Gastrocnemius medialis (tissue), 4 donors: ENCODE results near the gene ARHGAP24. TPM values are rescaled to one million over a fixed set of nuclear protein-coding genes. Genes with fewer than 3 reads are reported as not detected.

Experiments
- ATAC-seq, 2 donors: fragments of 150-250 bp; one replicate each; pipeline ENCODE4 v1.9.1; 2016
- DNase-seq, 2 donors: peaks; one replicate each; pipeline ENCODE4 v3.0.0-alpha.2; 2019
- H3K27ac ChIP-seq, 4 donors: fragments of 200-600 bp; sonication (generic); 1 replicate in 1 of 4; 2 replicates in 3 of 4; pipeline ENCODE4 v1.5.1; 2016 to 2018; ENCODE audit warnings: mild to moderate bottlenecking in 2 of 4, moderate library complexity in 1 of 4
- H3K27me3 ChIP-seq, 3 donors: fragments of 200-600 bp; sonication (generic) in 2 of 3; 1 replicate in 1 of 3; 2 replicates in 2 of 3; pipeline versions ENCODE4 v1.5.1 to v1.6.0; 2016 to 2019; ENCODE audit warnings: mild to moderate bottlenecking in 1 of 3, moderate library complexity in 1 of 3
- H3K36me3 ChIP-seq, 2 donors: fragments of 200-600 bp; sonication (generic) in 1 of 2; one replicate each; pipeline ENCODE4 v1.5.1; 2017 to 2018
- H3K4me1 ChIP-seq, 2 donors: fragments of 200-600 bp; sonication (generic) in 1 of 2; one replicate each; pipeline ENCODE4 v1.5.1; 2016 to 2017; ENCODE audit warnings: mild to moderate bottlenecking in 2 of 2
- H3K4me3 ChIP-seq, 4 donors: fragments of 200-600 bp; sonication (generic) in 3 of 4; 1 replicate in 1 of 4; 2 replicates in 3 of 4; pipeline ENCODE4 v1.5.1; 2016 to 2019; ENCODE audit warnings: mild to moderate bottlenecking in 2 of 4
- H3K9me3 ChIP-seq, 3 donors: fragments of 200-600 bp; sonication (generic) in 2 of 3; 1 replicate in 1 of 3; 2 replicates in 2 of 3; pipeline ENCODE4 v1.5.1; 2016 to 2019
- POLR2A ChIP-seq, 2 donors: fragments of 450-650 bp; IDR thresholded peaks; one replicate each; pipeline ENCODE4 v1.6.1; 2017; ENCODE audit warnings: antibody characterized with exemption in 2 of 2, mild to moderate bottlenecking in 2 of 2, moderate library complexity in 2 of 2
- in situ Hi-C, 4 donors: fragments of 200-750 bp; cut with MboI; loops; one replicate each; pipeline versions ENCODE4 v1.15.0 to v1.8.0; 2017; ENCODE audit warnings: low sequenced_read_pairs in 4 of 4
- intact Hi-C: fragments of 100-400 bp; cut with DNase I; formaldehyde crosslinking; loops from one replicate; pipeline ENCODE4 v1.15.1; 2023; ENCODE audit warnings: low total_unique reads
- total RNA-seq, 4 donors: library from RNA; depleted of rRNA; stranded (reverse); fragments of >200 nt; gene quantifications; one replicate each; pipeline versions ENCODE4 v1.1.0 to v1.2.3, GENCODE V29; 2016
- TF ChIP-seq, protein P1 (sequence below), 5 experiments: fragments of 450-650 bp in 3 of 5; fragments of 200-600 bp in 2 of 5; sonication (generic) in 2 of 5; IDR thresholded peaks in 4 of 5; conservative IDR thresholded peaks in 1 of 5; 1 replicate in 4 of 5; 2 replicates in 1 of 5; pipeline ENCODE4 v1.5.1; 2016 to 2019; ENCODE audit warnings: antibody characterized with exemption in 5 of 5, mild to moderate bottlenecking in 3 of 5, moderate library complexity in 3 of 5

ARHGAP24 gene
- total RNA-seq, 4 donors from 2014 or later = 2.8 to 7.8 (median 5.3) TPM

DNA sequence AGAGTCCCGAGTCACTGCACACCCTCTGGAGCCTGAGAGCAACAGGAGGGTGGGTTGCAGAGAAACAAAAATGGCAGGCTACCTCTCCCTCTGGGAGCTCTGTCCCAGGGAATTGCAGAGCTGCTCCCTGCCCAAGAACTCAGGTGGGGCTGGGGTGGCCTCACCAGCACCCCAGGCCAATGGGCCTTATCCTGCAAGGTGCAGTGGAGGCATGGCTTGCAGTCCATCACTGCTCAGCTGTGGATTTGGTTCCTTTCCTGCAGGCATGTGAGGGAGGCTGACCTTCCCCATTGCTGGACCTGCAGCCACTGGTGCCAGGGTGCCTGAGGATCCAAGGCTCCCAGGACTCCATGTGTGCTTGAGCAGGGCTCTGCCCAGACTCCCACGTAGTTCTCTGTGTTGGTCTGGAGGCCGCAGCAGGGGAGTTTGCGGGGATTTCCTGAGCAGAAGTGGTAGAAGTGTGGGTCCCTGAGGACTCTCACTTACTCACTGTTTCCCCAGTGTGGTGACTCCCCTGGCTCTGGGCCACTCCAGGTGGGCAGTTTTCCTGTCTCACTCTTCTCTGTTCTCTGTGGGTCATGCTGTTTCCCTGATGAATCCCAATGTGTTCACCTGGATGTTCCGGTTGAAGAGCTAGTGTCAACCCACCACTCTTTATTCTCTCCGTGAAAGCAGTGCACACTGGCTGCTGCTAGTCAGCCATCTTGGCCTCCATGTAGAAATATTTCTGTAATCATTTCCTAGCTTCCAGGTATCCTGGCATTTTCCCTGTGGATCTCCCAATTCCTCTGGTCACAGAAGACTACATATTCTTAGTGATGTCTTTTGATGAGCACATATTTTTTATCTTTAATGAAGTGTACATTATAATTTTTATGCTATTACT lies 82.3 kb downstream of the ARHGAP24 start:
- Histone ChIP-seq H3K4me3 (no peak overlapping the region), H3K27ac (no peak overlapping the region), H3K4me1 (no peaks in the 10 kb centered on the region), H3K36me3 (no peaks in the 10 kb centered on the region), H3K27me3 (no peaks in the 10 kb centered on the region), H3K9me3 (no peaks in the 10 kb centered on the region)
- no peak for DNase-seq
- ATAC-seq = no peak
- TF ChIP-seq, protein P1, sequence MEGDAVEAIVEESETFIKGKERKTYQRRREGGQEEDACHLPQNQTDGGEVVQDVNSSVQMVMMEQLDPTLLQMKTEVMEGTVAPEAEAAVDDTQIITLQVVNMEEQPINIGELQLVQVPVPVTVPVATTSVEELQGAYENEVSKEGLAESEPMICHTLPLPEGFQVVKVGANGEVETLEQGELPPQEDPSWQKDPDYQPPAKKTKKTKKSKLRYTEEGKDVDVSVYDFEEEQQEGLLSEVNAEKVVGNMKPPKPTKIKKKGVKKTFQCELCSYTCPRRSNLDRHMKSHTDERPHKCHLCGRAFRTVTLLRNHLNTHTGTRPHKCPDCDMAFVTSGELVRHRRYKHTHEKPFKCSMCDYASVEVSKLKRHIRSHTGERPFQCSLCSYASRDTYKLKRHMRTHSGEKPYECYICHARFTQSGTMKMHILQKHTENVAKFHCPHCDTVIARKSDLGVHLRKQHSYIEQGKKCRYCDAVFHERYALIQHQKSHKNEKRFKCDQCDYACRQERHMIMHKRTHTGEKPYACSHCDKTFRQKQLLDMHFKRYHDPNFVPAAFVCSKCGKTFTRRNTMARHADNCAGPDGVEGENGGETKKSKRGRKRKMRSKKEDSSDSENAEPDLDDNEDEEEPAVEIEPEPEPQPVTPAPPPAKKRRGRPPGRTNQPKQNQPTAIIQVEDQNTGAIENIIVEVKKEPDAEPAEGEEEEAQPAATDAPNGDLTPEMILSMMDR (IDR thresholded peaks at IDR 0.05 in 4 of 5, conservative IDR thresholded peaks at IDR 0.05 in 1 of 5) = no peak
- no peak for TF ChIP-seq POLR2A (IDR thresholded peaks at IDR 0.05)
- in situ Hi-C loops = no loop called here
- intact Hi-C loops = no loop called here

GRCh38 chr4:85565761-85566480 lies 91.0 kb downstream of the ARHGAP24 start:
- Histone ChIP-seq H3K4me1 (no peaks in the 10 kb centered on the region), H3K9me3 (no peaks in the 10 kb centered on the region), H3K27ac (no peak overlapping the region), H3K27me3 (no peaks in the 10 kb centered on the region), H3K4me3 (no peak overlapping the region), H3K36me3 (no peaks in the 10 kb centered on the region)
- in situ Hi-C loops = no loop called here
- intact Hi-C loops = no loop called here
- DNase-seq (no peak), ATAC-seq (no peak)
- no peak for TF ChIP-seq POLR2A (IDR thresholded peaks at IDR 0.05)
- TF ChIP-seq, protein P1 (IDR thresholded peaks at IDR 0.05 in 4 of 5, conservative IDR thresholded peaks at IDR 0.05 in 1 of 5) = no peak

- no peak for TF ChIP-seq POLR2A (IDR thresholded peaks at IDR 0.05)
- TF ChIP-seq, protein P1 (IDR thresholded peaks at IDR 0.05 in 4 of 5, conservative IDR thresholded peaks at IDR 0.05 in 1 of 5) = no peak
- no peaks in the 10 kb centered on the region for H3K36me3 ChIP-seq
- H3K4me3 ChIP-seq = no peak overlapping the region
- intact Hi-C loops = no loop called here
- H3K4me1 ChIP-seq = no peaks in the 10 kb centered on the region
- no peak for ATAC-seq
- no peaks in the 10 kb centered on the region for H3K9me3 ChIP-seq
- in situ Hi-C loops = no loop called here
- no peak for DNase-seq
- no peak overlapping the region for H3K27ac ChIP-seq
- no peaks in the 10 kb centered on the region for H3K27me3 ChIP-seq
These were observed 94.9 kb downstream of the ARHGAP24 start for GRCh38 chr4:85569730-85570299.

DNA sequence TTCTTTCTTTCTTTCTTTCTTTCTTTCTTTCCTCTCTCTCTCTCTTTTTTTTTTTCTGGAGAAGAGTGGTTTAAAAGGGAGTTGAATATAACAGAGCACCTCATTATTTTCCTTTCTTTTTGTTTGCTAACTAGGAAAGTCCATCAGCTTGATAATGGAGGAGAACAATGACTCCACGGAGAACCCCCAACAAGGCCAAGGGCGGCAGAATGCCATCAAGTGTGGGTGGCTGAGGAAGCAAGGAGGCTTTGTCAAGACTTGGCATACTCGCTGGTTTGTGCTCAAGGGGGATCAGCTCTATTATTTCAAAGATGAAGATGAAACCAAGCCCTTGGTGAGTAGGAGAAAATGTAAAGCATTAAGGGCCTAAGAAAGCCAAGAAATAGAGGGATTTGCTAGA lies 95.4 kb downstream of the ARHGAP24 start:
- no peaks in the 10 kb centered on the region for H3K9me3 ChIP-seq
- in situ Hi-C loops = no loop called here
- no peaks in the 10 kb centered on the region for H3K4me1 ChIP-seq
- ATAC-seq (no peak), DNase-seq (no peak)
- no peaks in the 10 kb centered on the region for H3K36me3 ChIP-seq
- TF ChIP-seq, protein P1 (IDR thresholded peaks at IDR 0.05 in 4 of 5, conservative IDR thresholded peaks at IDR 0.05 in 1 of 5) = no peak
- no peak for TF ChIP-seq POLR2A (IDR thresholded peaks at IDR 0.05)
- H3K27ac ChIP-seq = no peak overlapping the region
- intact Hi-C loops = no loop called here
- H3K4me3 ChIP-seq = no peak overlapping the region
- H3K27me3 ChIP-seq = no peaks in the 10 kb centered on the region
